ENCODE data around the gene MCU. TPM values are rescaled to one million over a fixed set of nuclear protein-coding genes. Genes with fewer than 3 reads are reported as not detected.

Gene MCU
- total and polyA plus RNA-seq, 9 donors, result 81.9 to 135 (median 113) TPM

DNA sequence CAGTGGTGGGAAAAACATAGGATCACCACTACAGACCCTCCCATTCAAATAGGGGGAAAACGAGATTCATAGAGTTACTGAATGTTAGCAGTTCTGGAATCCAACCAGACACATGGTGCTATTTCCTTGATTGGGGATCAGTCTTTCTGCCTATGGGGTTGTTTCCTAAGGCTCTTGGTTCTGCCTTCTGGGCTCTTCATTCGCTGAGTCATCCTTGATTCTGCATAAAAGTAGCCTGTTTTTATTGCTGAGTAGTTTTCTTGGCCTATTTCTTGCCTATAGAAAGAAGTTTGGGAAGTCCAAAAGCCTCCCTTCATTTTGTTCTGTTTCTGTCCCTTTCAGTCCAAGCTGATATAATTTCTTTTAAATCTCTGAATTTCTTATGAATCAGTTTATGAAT is 102.3 kb downstream of the MCU start:
- Histone ChIP-seq H3K4me1 (ENCODE audit: control insufficient read depth, insufficient read depth, low read length) (peaks cover 2% of the 10 kb centered on the region), H3K27me3 (ENCODE audit: control insufficient read depth, insufficient read depth, low read length) (no peaks in the 10 kb centered on the region), H3K36me3 (ENCODE audit: control insufficient read depth, insufficient read depth, low read length) (peaks cover 4% of the 10 kb centered on the region), H3K4me3 (ENCODE audit: low read length) (no peak overlapping the region), H3K27ac (ENCODE audit: low read length) (no peak overlapping the region), H3K9me3 (replicated peaks; ENCODE audit: control insufficient read depth, low read depth, low read length) (no peaks in the 10 kb centered on the region)
- WGBS (ENCODE audit: insufficient coverage), result no CpG with 5 or more reads among the region's 2 CpGs
- no peak for DNase-seq

DNA sequence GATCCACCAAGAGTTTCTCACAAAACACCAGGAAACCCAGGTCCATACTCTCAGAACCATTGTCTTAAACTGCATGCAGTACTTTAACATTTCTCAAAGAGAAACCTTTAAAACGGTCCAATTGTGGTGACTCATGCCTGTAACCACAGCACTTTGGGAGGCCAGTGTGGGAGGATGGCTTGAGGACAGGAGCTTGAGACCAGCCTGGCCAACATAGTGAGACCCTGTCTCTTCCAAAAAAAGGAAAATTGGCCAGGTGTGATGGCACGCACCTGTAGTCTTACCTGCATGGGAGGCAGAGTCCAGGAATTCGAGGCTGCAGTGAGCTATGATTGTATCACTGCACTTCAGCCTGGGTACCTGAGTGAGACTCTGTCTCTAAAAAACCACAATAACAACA is 104.1 kb downstream of the MCU start:
- no peak for DNase-seq
- Histone ChIP-seq H3K27ac (ENCODE audit: low read length) (no peak overlapping the region), H3K4me3 (ENCODE audit: low read length) (no peak overlapping the region), H3K36me3 (ENCODE audit: control insufficient read depth, insufficient read depth, low read length) (peaks cover 4% of the 10 kb centered on the region), H3K27me3 (ENCODE audit: control insufficient read depth, insufficient read depth, low read length) (no peaks in the 10 kb centered on the region), H3K4me1 (ENCODE audit: control insufficient read depth, insufficient read depth, low read length) (peaks cover 2% of the 10 kb centered on the region), H3K9me3 (replicated peaks; ENCODE audit: control insufficient read depth, low read depth, low read length) (no peaks in the 10 kb centered on the region)
- WGBS (ENCODE audit: insufficient coverage), result 90% methylated on average over 3 of the region's 3 CpGs

DNA sequence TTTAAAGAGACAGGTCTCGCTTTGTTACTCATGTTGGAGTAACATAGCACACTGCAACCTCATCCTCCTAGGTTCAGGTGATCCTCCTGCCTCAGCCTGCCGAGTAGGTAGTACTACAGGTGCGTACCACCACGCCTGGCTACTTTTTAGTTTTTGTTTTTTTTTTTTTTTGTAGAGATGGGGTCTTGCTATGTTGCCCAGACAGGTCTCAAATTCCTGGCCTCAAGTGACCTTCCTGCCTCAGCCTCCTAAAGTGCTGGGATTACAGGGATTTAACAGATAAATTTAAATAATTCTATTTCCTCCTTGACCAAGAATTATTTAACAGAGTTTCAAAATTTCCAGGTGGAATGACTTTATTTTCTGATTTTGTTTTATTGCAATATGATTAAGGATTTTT is 104.6 kb downstream of the MCU start:
- Histone ChIP-seq H3K36me3 (ENCODE audit: control insufficient read depth, insufficient read depth, low read length) (peaks cover 4% of the 10 kb centered on the region), H3K27me3 (ENCODE audit: control insufficient read depth, insufficient read depth, low read length) (no peaks in the 10 kb centered on the region), H3K9me3 (replicated peaks; ENCODE audit: control insufficient read depth, low read depth, low read length) (no peaks in the 10 kb centered on the region), H3K4me3 (ENCODE audit: low read length) (no peak overlapping the region), H3K4me1 (ENCODE audit: control insufficient read depth, insufficient read depth, low read length) (peaks cover 2% of the 10 kb centered on the region), H3K27ac (ENCODE audit: low read length) (no peak overlapping the region)
- no peak for DNase-seq
- WGBS (ENCODE audit: insufficient coverage), result no CpG with 5 or more reads among the region's 4 CpGs

- DNase-seq, result peak; percentile 75
- Histone ChIP-seq H3K9me3 (replicated peaks; ENCODE audit: control insufficient read depth, low read depth, low read length) (no peaks in the 10 kb centered on the region), H3K27me3 (ENCODE audit: control insufficient read depth, insufficient read depth, low read length) (no peaks in the 10 kb centered on the region), H3K36me3 (ENCODE audit: control insufficient read depth, insufficient read depth, low read length) (peaks cover 4% of the 10 kb centered on the region), H3K4me3 (ENCODE audit: low read length) (no peak overlapping the region), H3K4me1 (ENCODE audit: control insufficient read depth, insufficient read depth, low read length) (no peaks in the 10 kb centered on the region), H3K27ac (ENCODE audit: low read length) (no peak overlapping the region)
- WGBS (ENCODE audit: insufficient coverage), result no CpG with 5 or more reads among the region's 4 CpGs
Observed at GRCh38 chr10:72800000-72800740, 108.2 kb downstream of the MCU start.

- H3K27ac ChIP-seq (ENCODE audit: low read length), result no peak overlapping the region
- DNase-seq, result no peak
- H3K9me3 ChIP-seq (replicated peaks; ENCODE audit: control insufficient read depth, low read depth, low read length), result no peaks in the 10 kb centered on the region
- 86% methylated on average over 2 of the region's 6 CpGs for WGBS (ENCODE audit: insufficient coverage)
- no peaks in the 10 kb centered on the region for H3K4me1 ChIP-seq (ENCODE audit: control insufficient read depth, insufficient read depth, low read length)
- no peak overlapping the region for H3K4me3 ChIP-seq (ENCODE audit: low read length)
- no peaks in the 10 kb centered on the region for H3K27me3 ChIP-seq (ENCODE audit: control insufficient read depth, insufficient read depth, low read length)
- peaks cover 4% of the 10 kb centered on the region for H3K36me3 ChIP-seq (ENCODE audit: control insufficient read depth, insufficient read depth, low read length)
Observed at GRCh38 chr10:72800741-72801092, 108.8 kb downstream of the MCU start.

GRCh38 chr10:72801263-72801868 is 109.4 kb downstream of the MCU start:
- H3K9me3 ChIP-seq (replicated peaks; ENCODE audit: control insufficient read depth, low read depth, low read length), result no peaks in the 10 kb centered on the region
- no peaks in the 10 kb centered on the region for H3K36me3 ChIP-seq (ENCODE audit: control insufficient read depth, insufficient read depth, low read length)
- H3K27ac ChIP-seq (ENCODE audit: low read length), result no peak overlapping the region
- H3K27me3 ChIP-seq (ENCODE audit: control insufficient read depth, insufficient read depth, low read length), result no peaks in the 10 kb centered on the region
- H3K4me1 ChIP-seq (ENCODE audit: control insufficient read depth, insufficient read depth, low read length), result no peaks in the 10 kb centered on the region
- H3K4me3 ChIP-seq (ENCODE audit: low read length), result no peak overlapping the region
- WGBS (ENCODE audit: insufficient coverage), result no CpG with 5 or more reads among the region's 5 CpGs
- no peak for DNase-seq

DNA sequence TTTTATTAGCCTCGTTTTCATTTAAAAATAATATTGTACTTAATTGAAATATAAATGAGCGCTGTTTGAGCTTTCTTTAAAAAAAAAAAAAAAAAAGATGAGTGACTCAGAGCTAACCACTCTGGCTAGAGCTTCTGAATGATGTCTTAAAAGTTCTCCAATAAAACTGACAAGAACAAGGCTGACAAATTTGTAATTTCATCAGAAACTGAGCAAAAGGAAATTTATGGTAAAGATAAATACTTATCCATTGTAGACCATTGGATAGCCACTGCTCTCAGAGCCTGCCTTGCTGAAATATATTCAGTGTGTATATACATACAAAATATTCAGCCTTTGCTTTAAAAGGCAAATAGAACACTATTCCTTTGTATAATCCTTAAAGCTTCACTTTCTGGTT is 110.4 kb downstream of the MCU start:
- Histone ChIP-seq H3K4me3 (ENCODE audit: low read length) (no peak overlapping the region), H3K27me3 (ENCODE audit: control insufficient read depth, insufficient read depth, low read length) (no peaks in the 10 kb centered on the region), H3K4me1 (ENCODE audit: control insufficient read depth, insufficient read depth, low read length) (no peaks in the 10 kb centered on the region), H3K27ac (ENCODE audit: low read length) (peak overlapping the region; percentile 73), H3K9me3 (replicated peaks; ENCODE audit: control insufficient read depth, low read depth, low read length) (no peaks in the 10 kb centered on the region), H3K36me3 (ENCODE audit: control insufficient read depth, insufficient read depth, low read length) (no peaks in the 10 kb centered on the region)
- WGBS (ENCODE audit: insufficient coverage), result no CpG with 5 or more reads among the region's 2 CpGs
- DNase-seq, result peak; percentile 48

DNA sequence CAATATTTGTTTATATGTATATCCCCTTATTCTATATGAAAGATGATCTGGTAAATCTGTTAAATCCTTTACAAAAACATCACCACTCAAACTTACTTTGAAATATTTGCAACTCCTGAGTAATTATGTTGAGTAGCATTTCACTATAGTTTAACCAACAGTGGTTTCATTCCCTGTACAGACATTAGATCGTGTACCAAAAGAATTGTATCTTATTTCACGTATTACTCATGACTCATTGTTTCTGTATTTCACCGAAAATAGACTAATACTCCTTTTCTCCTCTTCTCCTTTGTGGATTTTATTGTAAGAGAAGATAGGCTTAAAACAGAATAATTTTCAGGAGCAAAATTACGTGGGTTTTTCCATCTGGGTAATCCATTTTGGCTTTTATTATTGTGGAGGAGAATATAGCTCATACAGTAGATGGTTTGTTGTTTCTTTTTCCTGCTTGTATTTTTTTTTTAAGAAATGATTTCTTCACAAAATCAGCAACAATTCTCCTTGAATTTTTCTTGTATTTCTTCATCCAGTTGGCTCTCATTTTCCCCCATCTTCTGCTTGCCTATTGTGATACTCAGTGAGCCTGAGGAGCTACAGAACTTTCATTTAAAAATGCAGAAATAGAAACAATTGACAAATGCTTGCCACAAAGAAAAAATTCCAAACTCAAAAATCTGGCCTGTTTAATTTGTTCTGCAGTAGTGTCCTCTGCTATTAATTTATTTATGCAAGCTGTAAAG is 111.0 kb downstream of the MCU start:
- Histone ChIP-seq H3K27me3 (ENCODE audit: control insufficient read depth, insufficient read depth, low read length) (no peaks in the 10 kb centered on the region), H3K4me1 (ENCODE audit: control insufficient read depth, insufficient read depth, low read length) (no peaks in the 10 kb centered on the region), H3K4me3 (ENCODE audit: low read length) (no peak overlapping the region), H3K27ac (ENCODE audit: low read length) (peak overlapping the region; percentile 73), H3K9me3 (replicated peaks; ENCODE audit: control insufficient read depth, low read depth, low read length) (no peaks in the 10 kb centered on the region), H3K36me3 (ENCODE audit: control insufficient read depth, insufficient read depth, low read length) (no peaks in the 10 kb centered on the region)
- WGBS (ENCODE audit: insufficient coverage), result no CpG with 5 or more reads among the region's 4 CpGs
- peak; percentile 90 for DNase-seq

GRCh38 chr10:72808001-72808400 is 116.1 kb downstream of the MCU start:
- Histone ChIP-seq H3K4me3 (ENCODE audit: low read length) (no peak overlapping the region), H3K9me3 (replicated peaks; ENCODE audit: control insufficient read depth, low read depth, low read length) (no peaks in the 10 kb centered on the region), H3K36me3 (ENCODE audit: control insufficient read depth, insufficient read depth, low read length) (no peaks in the 10 kb centered on the region), H3K27ac (ENCODE audit: low read length) (no peak overlapping the region), H3K27me3 (ENCODE audit: control insufficient read depth, insufficient read depth, low read length) (no peaks in the 10 kb centered on the region), H3K4me1 (ENCODE audit: control insufficient read depth, insufficient read depth, low read length) (peaks cover 3% of the 10 kb centered on the region)
- DNase-seq, result no peak
- WGBS (ENCODE audit: insufficient coverage), result no CpG with 5 or more reads among the region's 3 CpGs

- Histone ChIP-seq H3K9me3 (replicated peaks; ENCODE audit: control insufficient read depth, low read depth, low read length) (no peaks in the 10 kb centered on the region), H3K4me1 (ENCODE audit: control insufficient read depth, insufficient read depth, low read length) (peaks cover 7% of the 10 kb centered on the region), H3K27ac (ENCODE audit: low read length) (no peak overlapping the region), H3K4me3 (ENCODE audit: low read length) (no peak overlapping the region), H3K27me3 (ENCODE audit: control insufficient read depth, insufficient read depth, low read length) (no peaks in the 10 kb centered on the region), H3K36me3 (ENCODE audit: control insufficient read depth, insufficient read depth, low read length) (no peaks in the 10 kb centered on the region)
- no CpG with 5 or more reads among the region's 1 CpG for WGBS (ENCODE audit: insufficient coverage)
- DNase-seq, result no peak
Observed at GRCh38 chr10:72809006-72809405, 117.1 kb downstream of the MCU start.
